ENCODE results near the gene TSPAN6.

- TF ChIP-seq MYC (IDR thresholded peaks at IDR 0.05; ENCODE audit: low read depth, low read length) (no peak), MYC (CRISPR knock-in tag; IDR thresholded peaks at IDR 0.05; ENCODE audit: borderline replicate concordance, low read depth) (no peak), CTCF (IDR thresholded peaks at IDR 0.05 in 2 of 3, conservative IDR thresholded peaks at IDR 0.05 in 1 of 3; ENCODE audit: insufficient read depth in 2 of 3, low read depth in 1 of 3, low read length in 3 of 3) (no peak), ZNF274 (IDR thresholded peaks at IDR 0.05; ENCODE audit: borderline replicate concordance, low read depth, low read length) (no peak)
Observed at GRCh38 chrX:100648458-100649417, 12.1 kb upstream of the TSPAN6 start.
